ENCODE results near the gene ZNF391.
"Not testable (repeated sequence)": the region's sequence is repeated elsewhere in the genome, so short reads cannot be mapped to it uniquely, and the experiment has no call there.

Gene ZNF391

DNA sequence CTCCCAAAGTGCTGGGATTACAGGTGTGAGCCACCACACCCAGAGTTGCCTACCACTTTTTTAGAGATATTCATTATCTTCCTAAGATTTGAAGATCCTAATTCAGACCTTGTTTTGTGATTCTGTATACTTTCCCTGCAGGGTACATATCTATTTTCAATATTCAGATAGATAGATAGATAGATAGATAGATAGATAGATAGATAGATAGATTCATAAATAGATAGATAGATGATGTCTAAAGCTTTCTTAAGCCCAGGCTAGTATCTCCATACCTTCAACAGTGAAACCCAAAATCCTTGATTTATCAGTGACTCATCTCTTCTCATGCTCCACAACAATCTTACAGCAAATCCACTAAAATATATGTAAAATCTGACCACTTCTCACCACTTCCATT, 30.8 kb downstream of the ZNF391 start:
- DNase-seq (ENCODE audit: low read depth): no peak
- TF ChIP-seq, protein P1, sequence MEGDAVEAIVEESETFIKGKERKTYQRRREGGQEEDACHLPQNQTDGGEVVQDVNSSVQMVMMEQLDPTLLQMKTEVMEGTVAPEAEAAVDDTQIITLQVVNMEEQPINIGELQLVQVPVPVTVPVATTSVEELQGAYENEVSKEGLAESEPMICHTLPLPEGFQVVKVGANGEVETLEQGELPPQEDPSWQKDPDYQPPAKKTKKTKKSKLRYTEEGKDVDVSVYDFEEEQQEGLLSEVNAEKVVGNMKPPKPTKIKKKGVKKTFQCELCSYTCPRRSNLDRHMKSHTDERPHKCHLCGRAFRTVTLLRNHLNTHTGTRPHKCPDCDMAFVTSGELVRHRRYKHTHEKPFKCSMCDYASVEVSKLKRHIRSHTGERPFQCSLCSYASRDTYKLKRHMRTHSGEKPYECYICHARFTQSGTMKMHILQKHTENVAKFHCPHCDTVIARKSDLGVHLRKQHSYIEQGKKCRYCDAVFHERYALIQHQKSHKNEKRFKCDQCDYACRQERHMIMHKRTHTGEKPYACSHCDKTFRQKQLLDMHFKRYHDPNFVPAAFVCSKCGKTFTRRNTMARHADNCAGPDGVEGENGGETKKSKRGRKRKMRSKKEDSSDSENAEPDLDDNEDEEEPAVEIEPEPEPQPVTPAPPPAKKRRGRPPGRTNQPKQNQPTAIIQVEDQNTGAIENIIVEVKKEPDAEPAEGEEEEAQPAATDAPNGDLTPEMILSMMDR (IDR thresholded peaks at IDR 0.05; ENCODE audit: insufficient read depth, low read depth, low read length, missing control alignments): no peak
- no peak overlapping the region for H3K4me3 ChIP-seq (ENCODE audit: low read depth, low read length)

DNA sequence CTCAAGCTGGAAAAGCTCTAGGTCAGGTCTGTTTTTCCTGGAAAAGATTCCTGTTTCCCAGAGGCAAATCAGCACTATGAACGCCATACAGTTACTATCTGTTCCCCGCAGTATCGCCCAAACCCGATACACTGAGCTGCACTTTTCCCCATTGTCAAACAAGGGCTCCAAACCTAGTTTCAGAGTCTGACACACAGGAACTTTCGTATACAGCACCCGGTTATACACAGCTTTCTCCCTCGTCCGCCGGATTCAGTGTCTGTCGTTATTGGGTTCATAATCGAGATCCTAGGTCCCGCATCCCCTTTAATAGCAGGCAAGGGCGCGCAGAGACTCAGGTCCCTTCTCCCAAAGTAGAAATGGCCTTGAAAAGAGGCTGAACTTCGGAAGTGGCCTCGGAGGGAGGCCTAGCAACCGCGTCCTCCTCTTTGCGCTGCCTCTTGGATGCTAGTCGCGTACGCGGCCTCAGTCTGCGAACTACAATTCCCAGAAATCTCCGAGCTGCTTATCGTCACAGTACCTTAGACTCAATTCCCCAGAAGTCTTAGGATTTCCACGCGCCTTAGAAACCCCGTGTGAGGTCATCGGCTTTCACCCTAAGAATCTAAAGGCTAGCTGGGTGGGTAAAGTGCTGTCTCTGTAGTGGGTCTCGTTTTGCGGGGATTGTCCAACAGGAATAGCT, 34.2 kb downstream of the ZNF391 start:
- DNase-seq (ENCODE audit: low read depth): no peak
- TF ChIP-seq, protein P1 (IDR thresholded peaks at IDR 0.05; ENCODE audit: insufficient read depth, low read depth, low read length, missing control alignments): no peak
- no peak overlapping the region for H3K4me3 ChIP-seq (ENCODE audit: low read depth, low read length)

DNA sequence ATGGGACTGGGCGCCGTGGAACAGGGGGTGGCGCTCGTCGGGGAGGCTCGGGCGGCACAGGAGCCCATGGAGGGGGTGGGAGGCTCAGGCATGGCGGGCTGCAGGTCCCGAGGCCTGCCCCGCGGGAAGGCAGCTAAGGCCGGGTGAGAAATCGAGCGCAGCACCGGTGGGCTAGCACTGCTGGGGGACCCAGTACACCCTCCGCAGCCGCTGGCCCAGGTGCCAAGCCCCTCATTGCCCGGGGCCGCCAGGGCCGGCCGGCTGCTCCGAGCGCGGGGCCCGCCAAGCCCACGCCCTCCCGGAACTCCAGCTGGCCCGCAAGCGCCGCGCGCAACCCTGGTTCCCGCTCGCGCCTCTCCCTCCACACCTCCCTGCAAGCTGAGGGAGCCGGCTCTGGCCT, 36.3 kb downstream of the ZNF391 start:
- H3K4me3 ChIP-seq (ENCODE audit: low read depth, low read length); DNase-seq (ENCODE audit: low read depth): not testable (repeated sequence)

DNA sequence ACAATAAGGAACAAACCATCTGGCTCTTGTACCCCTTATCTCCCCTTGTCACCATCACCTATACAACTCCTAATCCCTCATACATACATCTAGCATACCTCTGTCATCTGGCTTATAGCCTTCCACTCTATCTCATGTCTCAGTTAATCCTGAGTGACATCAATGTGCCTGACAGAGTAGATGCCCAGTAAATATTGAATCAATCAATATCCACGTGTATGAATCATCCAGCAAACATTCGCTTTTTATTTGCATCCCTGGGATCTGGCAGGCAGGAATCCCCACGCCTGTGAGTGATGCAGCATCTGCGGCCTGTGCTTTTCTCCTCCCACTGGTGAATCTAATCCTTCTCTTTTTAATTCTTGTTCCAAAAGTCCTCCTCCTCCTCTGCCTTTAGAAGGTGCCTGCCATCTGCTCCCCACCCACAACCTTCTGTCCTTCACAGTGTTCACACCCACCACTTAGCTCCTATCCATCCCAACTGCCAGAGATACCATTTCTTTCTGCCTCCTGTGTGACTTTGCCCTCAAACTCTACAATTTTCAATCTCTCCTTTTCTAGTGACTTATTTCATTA, 37.6 kb downstream of the ZNF391 start:
- DNase-seq (ENCODE audit: low read depth): no peak
- TF ChIP-seq, protein P1 (IDR thresholded peaks at IDR 0.05; ENCODE audit: insufficient read depth, low read depth, low read length, missing control alignments): no peak
- no peak overlapping the region for H3K4me3 ChIP-seq (ENCODE audit: low read depth, low read length)

DNA sequence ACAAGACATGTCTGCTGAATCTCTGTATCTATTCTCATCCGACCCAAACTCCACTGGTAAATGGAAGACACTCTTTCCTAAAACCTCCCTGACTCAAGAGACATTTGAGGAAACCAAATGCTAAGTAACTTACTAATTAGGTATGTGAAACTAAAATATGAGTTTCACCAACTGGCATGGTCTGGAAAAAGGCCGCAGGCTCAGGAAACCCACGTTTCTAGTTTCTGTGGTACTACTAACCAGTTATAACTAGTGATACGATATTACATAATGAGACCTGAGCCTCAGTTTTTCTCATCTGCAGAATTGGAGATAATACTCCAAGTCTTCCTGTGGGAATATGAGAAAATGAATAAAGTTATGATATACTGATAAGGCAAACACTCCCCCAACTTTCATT, 39.9 kb downstream of the ZNF391 start:
- DNase-seq (ENCODE audit: low read depth): no peak
- TF ChIP-seq, protein P1 (IDR thresholded peaks at IDR 0.05; ENCODE audit: insufficient read depth, low read depth, low read length, missing control alignments): no peak
- no peak overlapping the region for H3K4me3 ChIP-seq (ENCODE audit: low read depth, low read length)

DNA sequence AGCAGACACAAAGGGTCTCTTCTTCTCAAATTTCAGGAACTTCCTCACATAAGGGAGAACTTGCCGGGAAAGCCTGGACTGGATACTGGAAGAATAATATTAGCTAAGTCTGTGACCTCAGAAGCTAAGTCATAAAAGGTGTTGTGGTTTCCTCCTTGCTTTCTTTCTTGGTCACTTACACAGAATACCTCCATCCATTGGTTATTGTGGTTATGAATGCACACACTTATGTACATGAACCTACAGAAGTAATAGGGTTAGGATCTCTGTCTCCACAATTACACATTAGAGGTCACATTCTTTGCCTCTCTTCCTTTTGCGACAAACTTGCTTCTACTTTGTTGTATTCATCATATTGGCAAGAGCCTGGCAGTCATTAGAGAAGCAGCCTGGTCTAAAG, 40.4 kb downstream of the ZNF391 start:
- H3K4me3 ChIP-seq (ENCODE audit: low read depth, low read length): no peak overlapping the region
- no peak for DNase-seq (ENCODE audit: low read depth)
- TF ChIP-seq, protein P1 (IDR thresholded peaks at IDR 0.05; ENCODE audit: insufficient read depth, low read depth, low read length, missing control alignments): no peak

DNA sequence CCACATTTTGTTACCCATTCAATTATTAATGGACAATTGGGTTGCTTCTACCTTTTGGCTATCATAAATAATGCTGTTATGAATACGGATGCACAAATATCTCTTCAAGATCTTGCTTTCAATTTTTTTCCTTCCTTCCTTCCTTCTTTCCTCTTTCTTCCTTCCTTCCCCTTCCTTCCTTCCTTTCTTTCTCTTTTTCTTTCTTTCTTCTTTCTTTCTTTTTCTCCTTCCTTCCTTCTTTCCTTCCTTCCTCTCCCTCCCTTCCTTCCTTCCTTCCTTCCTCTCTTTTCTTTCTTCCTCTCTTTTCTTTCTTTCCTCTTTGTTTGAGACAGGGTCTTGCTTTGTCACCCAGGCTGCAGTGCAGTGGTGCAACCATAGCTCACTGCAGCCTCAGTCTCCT, 45.2 kb downstream of the ZNF391 start:
- DNase-seq (ENCODE audit: low read depth): no peak
- TF ChIP-seq, protein P1 (IDR thresholded peaks at IDR 0.05; ENCODE audit: insufficient read depth, low read depth, low read length, missing control alignments): no peak
- H3K4me3 ChIP-seq (ENCODE audit: low read depth, low read length): no peak overlapping the region
